Astrocyte (in vitro differentiated cells and primary cell): ENCODE data around the gene FAM227B. TPM values are rescaled to one million over a fixed set of nuclear protein-coding genes. Genes with fewer than 3 reads are reported as not detected.

ENCODE experiments used
- DNase-seq: peaks from one replicate; pipeline ENCODE4 v3.0.0-alpha.2; 2010; ENCODE audit warnings: low read depth
- FAIRE-seq: peaks from 2 replicates; lab custom pipeline; 2011; peaks lifted over from hg19 to GRCh38; lab: Jason Lieb, UNC
- H2AFZ ChIP-seq: 2 replicates; pipeline ENCODE4 v1.6.0; 2012; ENCODE audit warnings: low read depth, low read length, inconsistent platforms
- H3K27ac ChIP-seq: 2 replicates; pipeline ENCODE4 v1.5.1; 2011; ENCODE audit warnings: low read depth, low read length, inconsistent platforms
- H3K27me3 ChIP-seq: 2 replicates; pipeline ENCODE4 v1.6.0; 2011; ENCODE audit warnings: low read length, inconsistent platforms; ENCODE audit not compliant: insufficient read depth
- H3K36me3 ChIP-seq: 2 replicates; pipeline ENCODE4 v1.5.1; 2011; ENCODE audit warnings: low read length, inconsistent platforms; ENCODE audit not compliant: insufficient read depth
- H3K4me1 ChIP-seq: 2 replicates; pipeline ENCODE4 v1.5.1; 2011; ENCODE audit warnings: low read length, inconsistent platforms; ENCODE audit not compliant: insufficient read depth
- H3K4me2 ChIP-seq: 2 replicates; pipeline ENCODE4 v1.6.0; 2012; ENCODE audit warnings: low read length, inconsistent platforms
- H3K4me3 ChIP-seq: 2 replicates; pipeline ENCODE4 v1.5.1; 2011; ENCODE audit warnings: low read depth, mild to moderate bottlenecking, low read length, inconsistent platforms; ENCODE audit not compliant: insufficient read depth
- H3K79me2 ChIP-seq: 2 replicates; pipeline ENCODE4 v1.6.0; 2012; ENCODE audit warnings: mild to moderate bottlenecking, low read length, inconsistent platforms; ENCODE audit not compliant: insufficient read depth
- H3K9ac ChIP-seq: 2 replicates; pipeline ENCODE4 v1.6.0; 2012; ENCODE audit warnings: mild to moderate bottlenecking, low read length, inconsistent platforms
- H3K9me3 ChIP-seq: 2 replicates; pipeline ENCODE4 v1.5.1; 2012; ENCODE audit warnings: low read depth, mild to moderate bottlenecking, low read length, inconsistent platforms; ENCODE audit not compliant: insufficient read depth
- H4K20me1 ChIP-seq: 2 replicates; pipeline ENCODE4 v1.6.0; 2012; ENCODE audit warnings: low read length, inconsistent platforms; ENCODE audit not compliant: insufficient read depth
- H3K27ac Mint-ChIP-seq: one replicate; pipeline ENCODE4 v1.8.0; 2021; ENCODE audit warnings: mild to moderate bottlenecking, mixed read lengths; ENCODE audit not compliant: unreplicated experiment
- H3K27me3 Mint-ChIP-seq: one replicate; pipeline ENCODE4 v1.8.0; 2021; ENCODE audit warnings: low read depth, mixed read lengths; ENCODE audit not compliant: unreplicated experiment
- H3K36me3 Mint-ChIP-seq: one replicate; pipeline ENCODE4 v1.8.0; 2021; ENCODE audit warnings: low read depth, mixed read lengths; ENCODE audit not compliant: unreplicated experiment
- H3K4me1 Mint-ChIP-seq: one replicate; pipeline ENCODE4 v1.8.0; 2021; ENCODE audit warnings: low read depth, mixed read lengths; ENCODE audit not compliant: unreplicated experiment
- H3K4me3 Mint-ChIP-seq: one replicate; pipeline ENCODE4 v1.8.0; 2021; ENCODE audit warnings: mild to moderate bottlenecking, moderate library complexity, mixed read lengths; ENCODE audit not compliant: unreplicated experiment
- H3K9me3 Mint-ChIP-seq: one replicate; pipeline ENCODE4 v1.8.0; 2021; ENCODE audit warnings: mild to moderate bottlenecking, mixed read lengths; ENCODE audit not compliant: unreplicated experiment
- CTCF ChIP-seq: IDR thresholded peaks from 2 replicates; pipeline ENCODE4 v1.5.1; 2011; ENCODE audit warnings: low read depth, mild to moderate bottlenecking, inconsistent platforms, low read length, moderate library complexity; ENCODE audit not compliant: insufficient read depth
- EZH2 ChIP-seq: IDR thresholded peaks from 2 replicates; pipeline ENCODE4 v1.6.1; 2012; ENCODE audit warnings: mild to moderate bottlenecking, low read length, inconsistent platforms; ENCODE audit not compliant: insufficient read depth
- total RNA-seq: library from RNA; stranded (reverse); gene quantifications from 2 replicates; pipeline ENCODE4 v1.2.1, GENCODE V29; 2021

The FAM227B gene
- total RNA-seq, 1 donor from 2014 or later = 5.7 TPM

- Histone ChIP-seq H3K9me3 (no peaks in the 10 kb centered on the region), H3K36me3 (peaks cover 10% of the 10 kb centered on the region), H3K27ac (no peak overlapping the region), H3K4me2 (peak overlapping the region; percentile 18), H3K4me3 (no peak overlapping the region), H3K4me1 (peaks cover 4% of the 10 kb centered on the region), H3K79me2 (no peaks in the 10 kb centered on the region), H3K27me3 (no peaks in the 10 kb centered on the region), H3K9ac (no peak overlapping the region), H4K20me1 (no peaks in the 10 kb centered on the region), H2AFZ (no peak overlapping the region)
- no peaks in the 10 kb centered on the region for H3K9me3 Mint-ChIP-seq
- no peak for FAIRE-seq
- no peak overlapping the region for H3K4me3 Mint-ChIP-seq
- peaks cover 4% of the 10 kb centered on the region for H3K36me3 Mint-ChIP-seq
- TF ChIP-seq CTCF (no peak), EZH2 (no peak)
- no peak for DNase-seq
- H3K27me3 Mint-ChIP-seq = no peaks in the 10 kb centered on the region
- no peak overlapping the region for H3K27ac Mint-ChIP-seq
- peaks cover 3% of the 10 kb centered on the region for H3K4me1 Mint-ChIP-seq
These were observed 17.2 kb upstream of the FAM227B start for GRCh38 chr15:49637857-49638256.

- H3K9me3 ChIP-seq = peaks cover 4% of the 10 kb centered on the region
- H3K27me3 Mint-ChIP-seq = no peaks in the 10 kb centered on the region
- peaks cover 5% of the 10 kb centered on the region for H3K9me3 Mint-ChIP-seq
- H3K27ac Mint-ChIP-seq = peak overlapping the region; percentile 47
- H3K36me3 Mint-ChIP-seq = peaks cover 9% of the 10 kb centered on the region
- peaks cover 10% of the 10 kb centered on the region for H3K4me1 ChIP-seq
- H3K9ac ChIP-seq = no peak overlapping the region
- H3K27me3 ChIP-seq = no peaks in the 10 kb centered on the region
- TF ChIP-seq CTCF (no peak), EZH2 (no peak)
- H3K36me3 ChIP-seq = peaks cover 7% of the 10 kb centered on the region
- DNase-seq (no peak), FAIRE-seq (no peak)
- no peak overlapping the region for H3K4me3 Mint-ChIP-seq
- H3K4me3 ChIP-seq = no peak overlapping the region
- no peak overlapping the region for H3K4me2 ChIP-seq
- peaks cover 35% of the 10 kb centered on the region for H3K79me2 ChIP-seq
- no peaks in the 10 kb centered on the region for H4K20me1 ChIP-seq
- H3K27ac ChIP-seq = peak overlapping the region; percentile 78
- no peak overlapping the region for H2AFZ ChIP-seq
- H3K4me1 Mint-ChIP-seq = peaks cover 27% of the 10 kb centered on the region
These were observed 7.8 kb upstream of the FAM227B start for GRCh38 chr15:49628379-49628778.

DNA sequence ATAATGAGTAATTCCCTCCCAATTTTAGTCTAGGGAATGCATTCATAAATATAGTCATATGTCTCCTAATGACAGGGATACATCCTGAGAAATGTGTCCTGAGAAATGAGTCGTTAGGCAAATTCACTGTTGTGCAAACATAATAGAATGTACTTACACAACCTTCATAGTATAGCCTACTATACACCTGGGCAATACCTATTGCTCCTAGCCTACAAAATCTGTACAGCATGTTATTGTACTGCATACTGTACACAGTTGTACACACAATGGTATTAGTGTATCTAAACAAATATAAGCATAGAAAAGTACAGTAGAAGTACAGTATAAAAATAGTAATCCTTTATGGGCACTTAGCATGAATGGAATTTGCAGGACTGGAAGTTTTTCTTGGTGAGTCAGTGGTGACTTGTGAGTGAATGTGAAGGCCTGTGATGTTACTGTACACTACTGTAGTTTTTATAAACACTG lies 6.8 kb upstream of the FAM227B start:
- no peaks in the 10 kb centered on the region for H3K27me3 ChIP-seq
- Mint-ChIP-seq H3K4me1 (peaks cover 36% of the 10 kb centered on the region), H3K27ac (peak overlapping the region; percentile 62)

More for the DNA sequence above, 6.8 kb upstream of the FAM227B start:
- Mint-ChIP-seq H3K36me3 (peaks cover 9% of the 10 kb centered on the region), H3K4me3 (no peak overlapping the region), H3K9me3 (peaks cover 5% of the 10 kb centered on the region), H3K27me3 (no peaks in the 10 kb centered on the region)
- no peak overlapping the region for H2AFZ ChIP-seq
- DNase-seq = peak; percentile 95
- H3K4me2 ChIP-seq = peak overlapping the region; percentile 75
- H3K4me3 ChIP-seq = peak overlapping the region; percentile 13
- peak overlapping the region; percentile 39 for H3K9ac ChIP-seq
- H3K27ac ChIP-seq = peak overlapping the region; percentile 78
- H3K79me2 ChIP-seq = peaks cover 45% of the 10 kb centered on the region
- peaks cover 7% of the 10 kb centered on the region for H3K36me3 ChIP-seq
- peaks cover 4% of the 10 kb centered on the region for H3K9me3 ChIP-seq
- no peak for FAIRE-seq
- TF ChIP-seq CTCF (no peak), EZH2 (no peak)
- H4K20me1 ChIP-seq = no peaks in the 10 kb centered on the region
- H3K4me1 ChIP-seq = peaks cover 11% of the 10 kb centered on the region
